ENCODE data around the gene NDUFAF5.

Gene NDUFAF5

DNA sequence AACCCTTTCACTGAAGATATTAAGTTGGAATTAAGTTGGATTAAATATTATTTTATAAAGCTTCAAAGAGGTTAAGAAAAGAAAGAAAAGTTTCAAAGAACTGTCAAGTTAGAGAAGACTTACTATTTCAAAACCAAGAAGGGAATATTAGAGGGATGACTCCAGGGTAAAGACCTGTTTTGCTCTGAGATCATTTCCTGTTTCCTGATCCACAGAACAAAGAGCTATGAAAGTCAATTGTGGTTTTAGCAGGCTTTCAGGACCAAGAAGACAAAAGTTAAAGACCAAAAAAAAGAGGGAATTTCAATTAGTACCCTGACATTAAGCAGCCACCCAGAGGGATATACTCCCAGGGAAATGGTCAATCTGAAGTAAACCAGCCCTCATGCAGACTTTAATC, 19.5 kb upstream of the NDUFAF5 start:
- H3K4me3 ChIP-seq (ENCODE audit: low read depth, low read length), result no peak overlapping the region
- TF ChIP-seq, protein P1, sequence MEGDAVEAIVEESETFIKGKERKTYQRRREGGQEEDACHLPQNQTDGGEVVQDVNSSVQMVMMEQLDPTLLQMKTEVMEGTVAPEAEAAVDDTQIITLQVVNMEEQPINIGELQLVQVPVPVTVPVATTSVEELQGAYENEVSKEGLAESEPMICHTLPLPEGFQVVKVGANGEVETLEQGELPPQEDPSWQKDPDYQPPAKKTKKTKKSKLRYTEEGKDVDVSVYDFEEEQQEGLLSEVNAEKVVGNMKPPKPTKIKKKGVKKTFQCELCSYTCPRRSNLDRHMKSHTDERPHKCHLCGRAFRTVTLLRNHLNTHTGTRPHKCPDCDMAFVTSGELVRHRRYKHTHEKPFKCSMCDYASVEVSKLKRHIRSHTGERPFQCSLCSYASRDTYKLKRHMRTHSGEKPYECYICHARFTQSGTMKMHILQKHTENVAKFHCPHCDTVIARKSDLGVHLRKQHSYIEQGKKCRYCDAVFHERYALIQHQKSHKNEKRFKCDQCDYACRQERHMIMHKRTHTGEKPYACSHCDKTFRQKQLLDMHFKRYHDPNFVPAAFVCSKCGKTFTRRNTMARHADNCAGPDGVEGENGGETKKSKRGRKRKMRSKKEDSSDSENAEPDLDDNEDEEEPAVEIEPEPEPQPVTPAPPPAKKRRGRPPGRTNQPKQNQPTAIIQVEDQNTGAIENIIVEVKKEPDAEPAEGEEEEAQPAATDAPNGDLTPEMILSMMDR (IDR thresholded peaks at IDR 0.05; ENCODE audit: borderline replicate concordance, insufficient read depth, low read depth, low read length), result no peak

DNA sequence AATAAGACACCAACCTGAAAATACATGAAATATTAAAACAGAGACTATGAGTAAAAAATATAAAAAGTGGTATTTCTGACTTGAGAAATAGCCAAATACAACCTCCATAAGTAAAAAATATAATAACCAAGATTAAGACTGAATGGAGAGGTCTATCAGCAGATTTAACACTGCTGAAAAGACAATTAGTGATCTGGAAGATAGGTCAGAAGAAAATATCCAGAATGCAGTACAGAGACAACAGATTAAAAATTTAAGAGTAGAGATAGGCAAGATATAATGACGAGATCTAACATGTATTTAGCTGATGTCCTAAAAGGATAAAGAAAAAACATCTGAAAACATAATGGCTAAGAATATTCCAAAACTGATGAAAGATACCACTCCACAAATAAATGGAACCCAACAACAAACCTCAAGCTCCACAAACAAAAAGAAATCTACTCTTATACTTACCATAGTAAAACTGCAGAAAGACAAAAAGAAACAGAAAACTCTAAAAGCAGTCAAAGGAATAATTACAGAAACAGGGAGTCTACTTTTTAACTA, 18.9 kb upstream of the NDUFAF5 start:
- TF ChIP-seq, protein P1 (IDR thresholded peaks at IDR 0.05; ENCODE audit: borderline replicate concordance, insufficient read depth, low read depth, low read length), result no peak
- no peak overlapping the region for H3K4me3 ChIP-seq (ENCODE audit: low read depth, low read length)

DNA sequence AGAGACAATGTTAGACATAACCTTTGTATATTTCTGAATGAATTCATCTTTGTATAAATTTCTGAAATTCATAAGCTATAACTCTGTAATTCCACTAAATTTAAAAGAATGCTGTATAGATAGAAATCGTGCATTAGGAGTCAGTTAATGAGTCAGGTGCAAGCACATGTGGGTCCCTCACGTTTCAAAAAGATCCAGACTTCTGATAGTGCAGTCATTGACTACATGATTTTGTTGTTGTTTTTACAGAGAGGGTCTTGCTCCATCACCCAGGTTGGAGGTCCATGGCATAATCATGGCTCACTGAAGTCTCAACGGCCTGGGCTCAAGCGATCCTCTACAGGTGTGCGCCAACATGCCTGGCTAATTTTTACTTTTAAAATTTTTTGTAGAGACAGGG, 14.7 kb upstream of the NDUFAF5 start:
- TF ChIP-seq, protein P1 (IDR thresholded peaks at IDR 0.05; ENCODE audit: borderline replicate concordance, insufficient read depth, low read depth, low read length), result no peak
- no peak overlapping the region for H3K4me3 ChIP-seq (ENCODE audit: low read depth, low read length)

DNA sequence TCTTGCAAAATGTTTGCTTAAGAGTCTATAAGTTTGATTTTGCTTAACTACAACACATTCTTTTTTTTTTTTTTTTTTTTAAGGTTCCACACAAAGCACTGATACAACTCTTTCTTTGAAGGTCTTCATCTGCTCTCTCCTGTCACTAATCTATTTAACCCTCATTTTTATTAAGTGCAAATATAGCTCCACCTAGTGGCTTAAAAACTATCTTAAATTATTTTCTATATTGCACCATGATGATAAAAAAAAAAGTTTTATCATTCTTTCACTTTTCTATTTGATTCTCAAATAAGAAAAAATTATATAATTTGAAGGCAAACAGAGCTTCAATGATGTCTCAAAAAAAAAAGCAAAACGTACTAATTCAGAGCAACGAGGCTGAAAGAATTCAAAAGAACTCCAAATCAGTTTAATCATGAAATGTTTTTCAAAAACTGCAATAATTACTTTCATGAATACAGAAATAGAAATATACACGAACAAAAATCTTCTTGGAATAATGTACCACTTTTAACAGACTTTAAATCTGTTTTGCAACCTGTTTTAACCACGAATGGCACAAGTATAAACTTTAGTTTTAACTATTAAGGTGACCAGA, 12.9 kb upstream of the NDUFAF5 start:
- TF ChIP-seq, protein P1 (IDR thresholded peaks at IDR 0.05; ENCODE audit: borderline replicate concordance, insufficient read depth, low read depth, low read length), result no peak
- H3K4me3 ChIP-seq (ENCODE audit: low read depth, low read length), result no peak overlapping the region

DNA sequence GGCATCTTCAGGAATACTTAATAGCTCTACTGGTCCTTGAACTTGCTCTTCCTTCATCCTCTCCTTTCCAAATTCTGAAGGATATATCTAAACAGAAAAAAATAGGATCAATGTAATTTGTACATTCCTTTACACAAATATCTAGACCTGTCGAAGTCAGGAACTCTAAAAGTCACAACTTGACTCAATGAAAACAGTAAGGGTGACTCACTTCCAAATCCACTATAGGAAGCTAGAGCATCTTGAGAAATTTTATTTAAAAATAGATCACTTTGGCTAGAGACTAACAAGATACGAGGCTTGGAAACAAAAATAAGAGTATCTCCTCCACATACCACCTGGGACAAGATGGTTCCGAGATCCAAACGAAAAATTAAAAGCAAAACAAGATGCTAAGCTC, 12.3 kb upstream of the NDUFAF5 start:
- TF ChIP-seq, protein P1 (IDR thresholded peaks at IDR 0.05; ENCODE audit: borderline replicate concordance, insufficient read depth, low read depth, low read length), result no peak
- H3K4me3 ChIP-seq (ENCODE audit: low read depth, low read length), result no peak overlapping the region

DNA sequence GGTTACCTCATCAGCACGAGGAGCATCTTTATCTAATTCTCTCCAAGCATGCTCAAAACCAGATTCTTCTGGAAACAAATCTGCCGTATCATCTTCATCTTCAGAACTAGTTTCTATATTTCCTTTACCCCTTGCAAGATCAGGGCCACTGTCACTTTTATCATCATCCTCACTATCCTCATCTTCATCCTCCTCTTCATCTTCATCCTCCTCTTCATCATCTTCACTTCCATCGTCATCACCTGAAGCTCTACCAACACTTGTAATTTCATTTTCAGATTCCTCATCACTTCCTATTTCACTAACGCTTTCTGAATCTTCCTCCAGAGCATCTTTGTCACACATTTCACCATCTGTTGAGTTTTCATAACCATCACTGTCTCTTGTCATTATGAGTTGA, 9.0 kb upstream of the NDUFAF5 start:
- no peak overlapping the region for H3K4me3 ChIP-seq (ENCODE audit: low read depth, low read length)
- TF ChIP-seq, protein P1 (IDR thresholded peaks at IDR 0.05; ENCODE audit: borderline replicate concordance, insufficient read depth, low read depth, low read length), result no peak

DNA sequence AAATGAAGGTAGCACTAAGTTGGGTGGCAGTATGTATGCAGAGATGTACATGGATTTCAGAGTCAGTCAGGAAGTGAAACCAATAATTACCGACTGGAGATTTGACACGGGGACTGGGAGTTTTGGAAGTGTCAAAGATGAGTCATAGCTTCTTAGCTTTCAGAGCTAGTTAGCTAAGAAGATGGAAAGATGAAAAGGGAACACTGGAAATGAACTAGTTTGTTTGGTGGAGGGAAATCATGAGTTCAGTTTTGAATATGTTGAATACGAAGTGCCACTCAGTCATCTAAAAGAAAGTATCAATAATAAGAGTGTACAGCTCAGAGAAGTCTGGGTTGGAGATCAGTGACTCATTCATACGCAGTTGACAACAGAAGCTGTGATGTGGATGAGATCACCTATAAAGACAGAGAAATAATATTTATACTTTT, 7.6 kb upstream of the NDUFAF5 start:
- no peak overlapping the region for H3K4me3 ChIP-seq (ENCODE audit: low read depth, low read length)
- TF ChIP-seq, protein P1 (IDR thresholded peaks at IDR 0.05; ENCODE audit: borderline replicate concordance, insufficient read depth, low read depth, low read length), result no peak
